GM12892 (cell line): ENCODE measurements around the gene S100A10.

Source experiments
- DNase-seq: peaks from one replicate; pipeline ENCODE4 v3.0.0; 2011; ENCODE audit not compliant: insufficient read length
- FAIRE-seq: peaks from 2 replicates; lab custom pipeline; 2011; peaks lifted over from hg19 to GRCh38; lab: Jason Lieb, UNC
- POLR2A ChIP-seq: IDR thresholded peaks from 2 replicates; pipeline ENCODE4 v1.6.1; 2011; ENCODE audit warnings: low read depth, low read length, control low read depth
- POLR2AphosphoS5 ChIP-seq: IDR thresholded peaks from 2 replicates; pipeline ENCODE4 v1.6.1; 2011; ENCODE audit warnings: low read depth, low read length, control low read depth
- TAF1 ChIP-seq: IDR thresholded peaks from 2 replicates; pipeline ENCODE4 v1.6.1; 2011; ENCODE audit warnings: low read depth, mild to moderate bottlenecking, control low read depth, low read length, borderline replicate concordance

The S100A10 gene

DNA sequence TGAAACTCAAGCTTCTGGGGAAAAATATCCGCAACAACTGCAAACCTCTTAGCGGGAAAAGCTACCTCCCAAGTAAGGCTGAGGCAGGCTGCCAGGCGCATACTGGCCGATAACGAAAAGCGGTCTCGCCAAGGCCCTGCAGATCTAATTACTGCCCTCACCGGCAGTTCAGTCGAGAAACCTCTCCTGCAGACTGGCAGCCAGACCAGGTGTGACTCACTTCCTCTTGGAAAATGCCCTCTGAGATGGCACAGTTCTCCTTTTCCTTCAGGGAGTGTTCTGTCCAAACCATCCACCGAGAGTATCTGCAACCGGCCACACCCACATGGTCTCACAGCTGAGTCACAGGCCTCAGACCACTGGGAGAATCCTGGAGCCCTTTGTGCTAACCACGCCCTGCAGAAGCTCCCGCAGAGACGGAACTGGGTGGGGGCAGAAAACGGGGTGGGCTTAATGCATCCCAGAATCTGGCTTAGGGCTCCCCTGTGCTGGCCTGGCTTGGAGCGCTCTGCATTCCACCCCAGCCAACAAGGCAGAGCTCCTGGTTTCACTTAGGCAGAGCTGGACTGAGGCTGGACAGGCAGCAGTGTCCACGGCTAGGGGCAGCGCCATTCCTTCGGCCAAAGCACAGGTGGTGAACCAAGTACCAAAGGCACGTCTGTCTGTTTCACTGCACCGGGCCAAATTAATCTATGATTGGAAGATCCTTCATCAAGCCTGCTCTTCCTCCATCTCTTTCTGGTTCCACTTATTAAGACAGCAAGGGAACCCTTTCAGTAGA is 1.2 kb downstream of the S100A10 start:
- no peak for FAIRE-seq
- TF ChIP-seq TAF1 (no peak), POLR2AphosphoS5 (no peak), POLR2A (no peak)
- DNase-seq = no peak

GRCh38 chr1:151991663-151992302 is 1.9 kb downstream of the S100A10 start:
- FAIRE-seq (no peak), DNase-seq (no peak)
- TF ChIP-seq POLR2A = no peak
- no peak for TF ChIP-seq TAF1
- no peak for TF ChIP-seq POLR2AphosphoS5

DNA sequence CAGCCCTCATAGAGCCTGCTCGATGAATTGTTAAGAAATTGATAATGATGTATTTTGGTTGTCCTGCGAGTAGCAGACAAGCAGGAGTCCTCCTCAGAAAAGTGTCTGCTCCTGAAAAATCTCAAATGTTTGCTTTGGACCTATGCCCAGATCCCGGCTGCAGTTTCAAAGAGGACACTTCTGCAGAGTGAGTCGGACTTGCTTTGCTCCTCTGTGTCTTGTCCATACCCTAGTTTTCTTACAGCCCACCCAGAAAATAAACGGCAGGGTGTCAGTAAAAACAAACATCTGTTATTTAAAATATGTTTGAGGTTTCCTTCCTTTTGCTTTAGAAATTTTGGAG is 2.8 kb downstream of the S100A10 start:
- TF ChIP-seq TAF1 (no peak), POLR2AphosphoS5 (no peak)
- DNase-seq = no peak
- no peak for FAIRE-seq

GRCh38 chr1:151990058-151990855 is 3.4 kb downstream of the S100A10 start:
- no peak for FAIRE-seq
- no peak for DNase-seq
- TF ChIP-seq POLR2A = no peak
- TF ChIP-seq POLR2AphosphoS5 = no peak
- no peak for TF ChIP-seq TAF1

GRCh38 chr1:151989211-151989862 is 4.3 kb downstream of the S100A10 start:
- TF ChIP-seq POLR2A = no peak
- TF ChIP-seq TAF1 = no peak
- no peak for TF ChIP-seq POLR2AphosphoS5
- no peak for DNase-seq
- FAIRE-seq = no peak

- no peak for FAIRE-seq
- no peak for DNase-seq
- TF ChIP-seq TAF1 = no peak
- TF ChIP-seq POLR2AphosphoS5 = no peak
- no peak for TF ChIP-seq POLR2A
These were observed 5.2 kb downstream of the S100A10 start for GRCh38 chr1:151988405-151988923.

GRCh38 chr1:151986501-151987190 is 7.0 kb downstream of the S100A10 start:
- no peak for DNase-seq
- no peak for FAIRE-seq
- no peak for TF ChIP-seq TAF1
- TF ChIP-seq POLR2A = no peak
- TF ChIP-seq POLR2AphosphoS5 = no peak

- DNase-seq = no peak
- FAIRE-seq = no peak
- TF ChIP-seq POLR2A = no peak
- no peak for TF ChIP-seq POLR2AphosphoS5
- TF ChIP-seq TAF1 = no peak
These were observed 7.9 kb downstream of the S100A10 start for GRCh38 chr1:151985768-151986167.

- FAIRE-seq = no peak
- TF ChIP-seq POLR2AphosphoS5 = no peak
- no peak for TF ChIP-seq POLR2A
- no peak for TF ChIP-seq TAF1
- DNase-seq = no peak
These were observed 8.4 kb downstream of the S100A10 start for GRCh38 chr1:151985270-151985669.

- TF ChIP-seq POLR2A (no peak), TAF1 (no peak), POLR2AphosphoS5 (no peak)
- DNase-seq (no peak), FAIRE-seq (no peak)
These were observed 9.2 kb downstream of the S100A10 start for GRCh38 chr1:151984313-151984956.

GRCh38 chr1:151982300-151983005 is 11.2 kb downstream of the S100A10 start:
- TF ChIP-seq TAF1 = no peak
- TF ChIP-seq POLR2A = no peak
- TF ChIP-seq POLR2AphosphoS5 = no peak
- FAIRE-seq (no peak), DNase-seq (no peak)
